CD4-positive, alpha-beta memory T cell (primary cell): ENCODE results near the gene PLD6. TPM values are rescaled to one million over a fixed set of nuclear protein-coding genes. Genes with fewer than 3 reads are reported as not detected.
A peak's percentile ranks its signal among the peaks of the same experiment; 100 is the strongest.

Experiments
- CTCF ChIA-PET: fragments of 350-600 bp; sonication (Branson Sonifier 250); formaldehyde crosslinking; loops from one replicate; lab custom pipeline; 2021; ENCODE audit warnings: inconsistent platforms; ENCODE audit not compliant: partially characterized antibody; lab: Charles Lee
- POLR2A ChIA-PET: fragments of 350-600 bp; sonication (Branson Sonifier 250); formaldehyde crosslinking; loops from one replicate; lab custom pipeline; 2021; ENCODE audit not compliant: partially characterized antibody; lab: Charles Lee
- DNase-seq, 5 donors: peaks; one replicate each; pipeline versions ENCODE4 v3.0.0 to v3.0.0-alpha.2; 2020 to 2022; ENCODE audit warnings: mixed read lengths in 1 of 5
- H3K27ac ChIP-seq: one replicate; pipeline ENCODE4 v1.7.0; 2013; ENCODE audit warnings: low read depth, low read length
- H3K27me3 ChIP-seq: 2 replicates; pipeline ENCODE4 v1.7.0; 2013; ENCODE audit warnings: mild to moderate bottlenecking, low read length, moderate library complexity; ENCODE audit not compliant: insufficient read depth
- H3K36me3 ChIP-seq: 2 replicates; pipeline ENCODE4 v1.7.0; 2013; ENCODE audit warnings: mild to moderate bottlenecking, low read length, moderate library complexity; ENCODE audit not compliant: insufficient read depth
- H3K4me1 ChIP-seq: 2 replicates; pipeline ENCODE4 v1.7.0; 2013; ENCODE audit warnings: mild to moderate bottlenecking, low read length, moderate library complexity; ENCODE audit not compliant: insufficient read depth
- H3K4me3 ChIP-seq, 2 donors: one replicate each; pipeline ENCODE4 v1.7.0; 2013; ENCODE audit warnings: low read length in 2 of 2, mild to moderate bottlenecking in 1 of 2
- H3K9me3 ChIP-seq, 2 donors: one replicate each; pipeline ENCODE4 v1.7.0; 2013; ENCODE audit warnings: low read length in 2 of 2, control low read depth in 1 of 2; ENCODE audit not compliant: control insufficient read depth in 1 of 2
- H3K27ac Mint-ChIP-seq, 7 donors: one replicate each; pipeline ENCODE4 v1.8.0; 2020 to 2021; ENCODE audit warnings: mixed read lengths in 7 of 7, mild to moderate bottlenecking in 6 of 7, inconsistent platforms in 3 of 7, moderate library complexity in 3 of 7
- H3K27me3 Mint-ChIP-seq, 2 donors: one replicate each; pipeline ENCODE4 v1.8.0; 2020 to 2021; ENCODE audit warnings: mixed read lengths in 2 of 2
- H3K36me3 Mint-ChIP-seq, 2 donors: one replicate each; pipeline ENCODE4 v1.8.0; 2020 to 2021; ENCODE audit warnings: mixed read lengths in 2 of 2, inconsistent platforms in 1 of 2, mild to moderate bottlenecking in 1 of 2
- H3K4me1 Mint-ChIP-seq, 4 donors: one replicate each; pipeline ENCODE4 v1.8.0; 2020 to 2021; ENCODE audit warnings: mixed read lengths in 4 of 4, mild to moderate bottlenecking in 1 of 4
- H3K4me3 Mint-ChIP-seq, 8 donors: one replicate each; pipeline ENCODE4 v1.8.0; 2020 to 2021; ENCODE audit warnings: mixed read lengths in 8 of 8, mild to moderate bottlenecking in 7 of 8, moderate library complexity in 6 of 8, inconsistent platforms in 3 of 8
- H3K9me3 Mint-ChIP-seq, 8 donors: one replicate each; pipeline ENCODE4 v1.8.0; 2020 to 2021; ENCODE audit warnings: mixed read lengths in 8 of 8, mild to moderate bottlenecking in 5 of 8, inconsistent platforms in 3 of 8, moderate library complexity in 1 of 8
- intact Hi-C: fragments of 100-400 bp; cut with micrococcal nuclease; formaldehyde crosslinking; loops from one replicate; pipeline ENCODE4 v1.15.1; 2023
- polyA plus RNA-seq, 2 donors: library from polyadenylated mRNA; unstranded; fragments of 300-500 nt; fragmentation: Illumina TruSeq; gene quantifications; one replicate each; pipeline ENCODE4 v1.2.3, GENCODE V29; 2021
- total RNA-seq, 2 experiments: library from RNA; stranded (reverse); gene quantifications; one replicate each; pipeline ENCODE4 v1.2.3, GENCODE V29; 2021

The PLD6 gene
- total and polyA plus RNA-seq, 4 experiments from 2014 or later = 12.8 to 26.6 (median 16.1) TPM

- peak overlapping the region in 7 of 8 donors; percentile 6 to 80 (median 51) for H3K4me3 Mint-ChIP-seq
- no peak overlapping the region for H3K4me3 ChIP-seq
- ChIA-PET CTCF (interaction anchor here (1.5 to 1.8 kb wide), 2 partner anchors 31 to 117 kb away, joined by 5 read pairs; no protein-coding TSS in a partner anchor), POLR2A (interaction anchor here (0.8 to 1.9 kb wide), 6 partner anchors 22 to 84 kb away, joined by 3 to 7 read pairs (median 4); partner anchors contain the start of gene FLCN)
- H3K27me3 ChIP-seq = no peaks in the 10 kb centered on the region
- no peak for DNase-seq
- peaks cover 34 to 63% (median 44%) of the 10 kb centered on the region in 4 donors for H3K4me1 Mint-ChIP-seq
- peaks cover 53% of the 10 kb centered on the region for H3K4me1 ChIP-seq
- peaks cover 58% of the 10 kb centered on the region for H3K36me3 ChIP-seq
- peak overlapping the region; percentile 59 to 94 (median 86) for H3K27ac Mint-ChIP-seq
- intact Hi-C loops = no loop called here
- H3K9me3 Mint-ChIP-seq = no peaks in the 10 kb centered on the region
- peaks cover 41 to 74% of the 10 kb centered on the region in 2 donors for H3K36me3 Mint-ChIP-seq
- no peaks in the 10 kb centered on the region for H3K9me3 ChIP-seq
- H3K27me3 Mint-ChIP-seq = no peaks in the 10 kb centered on the region
- no peak overlapping the region for H3K27ac ChIP-seq
These were observed 53.7 kb downstream of the PLD6 start for GRCh38 chr17:17152385-17152784.

- CTCF ChIA-PET = interaction anchor here (1.8 kb wide), 1 partner anchor 118 kb away, joined by 5 read pairs; no protein-coding TSS in a partner anchor
- H3K27ac ChIP-seq = no peak overlapping the region
- H3K36me3 Mint-ChIP-seq = peaks cover 38 to 74% of the 10 kb centered on the region in 2 donors
- H3K27me3 ChIP-seq = no peaks in the 10 kb centered on the region
- H3K36me3 ChIP-seq = peaks cover 58% of the 10 kb centered on the region
- peaks cover 53% of the 10 kb centered on the region for H3K4me1 ChIP-seq
- peaks cover 34 to 62% (median 44%) of the 10 kb centered on the region in 4 donors for H3K4me1 Mint-ChIP-seq
- peak overlapping the region in 3 of 8 donors; percentile 6 to 80 (median 69) for H3K4me3 Mint-ChIP-seq
- POLR2A ChIA-PET = interaction anchor here (1.0 to 1.5 kb wide), 4 partner anchors 23 to 110 kb away, joined by 3 to 4 read pairs (median 3); no protein-coding TSS in a partner anchor
- peak in 1 of 5 donors; percentile 48 for DNase-seq
- intact Hi-C loops = no loop called here
- no peak overlapping the region for H3K4me3 ChIP-seq
- no peaks in the 10 kb centered on the region for H3K27me3 Mint-ChIP-seq
- no peaks in the 10 kb centered on the region for H3K9me3 ChIP-seq
- H3K27ac Mint-ChIP-seq = peak overlapping the region in 6 of 7 donors; percentile 59 to 94 (median 86)
- no peaks in the 10 kb centered on the region for H3K9me3 Mint-ChIP-seq
These were observed 54.2 kb downstream of the PLD6 start for GRCh38 chr17:17151962-17152361.

GRCh38 chr17:17151541-17151940, 54.6 kb downstream of the PLD6 start:
- Histone ChIP-seq H3K9me3 (no peaks in the 10 kb centered on the region), H3K27me3 (no peaks in the 10 kb centered on the region), H3K4me3 (no peak overlapping the region), H3K36me3 (peaks cover 58% of the 10 kb centered on the region), H3K27ac (no peak overlapping the region), H3K4me1 (peaks cover 53% of the 10 kb centered on the region)
- no peak for DNase-seq
- H3K4me1 Mint-ChIP-seq = peaks cover 35 to 62% (median 44%) of the 10 kb centered on the region in 4 donors
- no peaks in the 10 kb centered on the region for H3K9me3 Mint-ChIP-seq
- ChIA-PET CTCF (interaction anchor here (1.8 kb wide), 1 partner anchor 118 kb away, joined by 5 read pairs; no protein-coding TSS in a partner anchor), POLR2A (interaction anchor here (1.0 to 1.5 kb wide), 3 partner anchors 23 to 110 kb away, joined by 3 to 4 read pairs (median 3); no protein-coding TSS in a partner anchor)
- H3K36me3 Mint-ChIP-seq = peaks cover 38 to 74% of the 10 kb centered on the region in 2 donors
- H3K4me3 Mint-ChIP-seq = no peak overlapping the region
- intact Hi-C loops = no loop called here
- H3K27me3 Mint-ChIP-seq = no peaks in the 10 kb centered on the region
- peak overlapping the region in 6 of 7 donors; percentile 59 to 88 (median 82) for H3K27ac Mint-ChIP-seq

DNA sequence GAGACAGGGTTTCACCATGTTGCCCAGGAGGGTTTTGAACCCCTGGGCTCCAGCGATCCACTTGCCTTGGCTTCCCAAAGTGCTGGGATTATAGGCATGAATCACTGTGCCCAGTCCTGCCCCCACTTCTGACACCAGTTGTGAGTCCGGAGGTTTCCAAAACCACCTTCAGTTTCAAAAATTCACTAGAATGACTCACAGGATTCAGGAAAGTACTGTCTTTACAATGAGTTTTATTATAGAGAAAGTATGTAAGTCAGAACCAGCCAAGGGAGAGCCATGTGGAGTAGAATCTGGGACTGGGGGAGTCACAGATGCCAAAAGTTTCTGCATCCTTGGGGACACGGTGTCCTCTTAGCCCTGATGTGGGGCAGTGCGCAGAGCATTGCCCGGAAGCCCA, 55.1 kb downstream of the PLD6 start:
- Histone ChIP-seq H3K27ac (no peak overlapping the region), H3K9me3 (no peaks in the 10 kb centered on the region), H3K36me3 (peaks cover 58% of the 10 kb centered on the region), H3K4me3 (no peak overlapping the region), H3K27me3 (no peaks in the 10 kb centered on the region), H3K4me1 (peaks cover 49% of the 10 kb centered on the region)
- Mint-ChIP-seq H3K27ac (peak overlapping the region in 3 of 7 donors; percentile 17 to 88 (median 83)), H3K4me3 (no peak overlapping the region), H3K36me3 (peaks cover 42 to 75% of the 10 kb centered on the region in 2 donors), H3K4me1 (peaks cover 34 to 60% (median 44%) of the 10 kb centered on the region in 4 donors), H3K27me3 (no peaks in the 10 kb centered on the region), H3K9me3 (no peaks in the 10 kb centered on the region)
- intact Hi-C loops = no loop called here
- ChIA-PET CTCF (no interaction called here), POLR2A (interaction anchor here (1.5 kb wide), 2 partner anchors 27 to 109 kb away, joined by 3 to 4 read pairs; no protein-coding TSS in a partner anchor)
- DNase-seq = no peak

Other genes starting within 250 kb of the PLD6 start
- gene TNFRSF13B, start 234.2 kb downstream of the PLD6 start, total RNA-seq = not detected
- under 1 TPM in 1 of 2 donors, not detected in 1; 0.78 TPM for gene TNFRSF13B, start 234.2 kb downstream of the PLD6 start, polyA plus RNA-seq
- 100 to 1,000 TPM; 250 to 255 TPM for gene MPRIP, start 163.9 kb downstream of the PLD6 start, total RNA-seq
- gene MPRIP, start 163.9 kb downstream of the PLD6 start, polyA plus RNA-seq = 10 to 100 TPM; 48.4 to 53.2 TPM
- 10 to 100 TPM; 94.4 to 95.0 TPM for gene FLCN, start 30.8 kb upstream of the PLD6 start, total RNA-seq
- gene FLCN, start 30.8 kb upstream of the PLD6 start, polyA plus RNA-seq = 1 to 10 TPM; 2.4 to 5.2 TPM
- 10 to 100 TPM; 45.4 to 60.5 TPM for gene COPS3, start 74.9 kb upstream of the PLD6 start, total RNA-seq
- 100 to 1,000 TPM; 103 TPM for gene COPS3, start 74.9 kb upstream of the PLD6 start, polyA plus RNA-seq
- gene NT5M, start 97.0 kb upstream of the PLD6 start, total RNA-seq = 1 to 10 TPM; 1.4 to 2.7 TPM
- gene NT5M, start 97.0 kb upstream of the PLD6 start, polyA plus RNA-seq = 1 to 10 TPM in 1 of 2 donors, under 1 TPM in 1; 0.37 to 2.9 TPM